ENCODE results near the gene CHST8.

Gene CHST8

DNA sequence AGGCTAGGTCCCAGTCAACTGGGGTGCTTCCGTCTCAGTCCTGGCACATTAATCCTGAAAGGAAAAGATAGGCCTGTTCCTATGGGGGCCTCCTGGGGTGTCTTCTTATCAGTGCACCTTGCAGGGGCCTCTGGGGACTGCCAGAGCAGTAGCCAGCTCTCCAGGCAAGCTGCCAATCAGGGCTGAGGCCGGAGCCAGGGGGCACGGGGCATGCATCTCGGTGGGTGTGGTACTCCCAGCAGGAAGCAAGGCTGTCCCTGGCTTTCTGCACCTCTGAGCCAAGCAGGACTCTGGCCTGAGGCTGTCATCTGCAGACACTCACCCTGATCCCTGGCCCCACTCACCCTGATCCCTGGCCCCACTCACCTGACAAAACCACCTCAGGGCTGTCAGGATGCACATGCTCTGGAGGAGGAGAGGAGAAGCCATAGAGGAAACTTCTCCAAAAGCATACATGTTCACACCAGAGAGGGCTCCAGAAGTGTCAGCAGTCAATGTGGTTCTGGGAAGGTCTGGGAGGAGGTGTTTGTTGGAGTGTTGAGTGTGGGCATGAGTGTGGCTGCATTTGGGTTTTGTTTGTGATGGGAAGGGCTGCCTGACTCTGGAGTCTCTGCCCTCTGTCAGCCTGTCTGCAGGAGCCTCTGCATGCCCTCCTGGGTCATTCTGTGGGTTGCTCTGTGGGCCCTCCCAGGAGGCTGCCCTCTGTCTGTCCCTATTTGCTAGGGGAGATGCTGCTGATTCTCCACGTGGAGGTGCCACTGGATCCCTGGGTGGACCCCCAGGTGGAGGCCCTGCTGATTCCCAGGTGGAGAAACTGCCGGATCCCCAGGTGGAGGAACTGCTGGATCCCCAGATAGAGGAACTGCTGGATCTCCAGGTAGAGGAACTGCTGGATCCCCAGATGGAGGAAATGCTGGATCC, 152.2 kb downstream of the CHST8 start:
- TF ChIP-seq, protein P1, sequence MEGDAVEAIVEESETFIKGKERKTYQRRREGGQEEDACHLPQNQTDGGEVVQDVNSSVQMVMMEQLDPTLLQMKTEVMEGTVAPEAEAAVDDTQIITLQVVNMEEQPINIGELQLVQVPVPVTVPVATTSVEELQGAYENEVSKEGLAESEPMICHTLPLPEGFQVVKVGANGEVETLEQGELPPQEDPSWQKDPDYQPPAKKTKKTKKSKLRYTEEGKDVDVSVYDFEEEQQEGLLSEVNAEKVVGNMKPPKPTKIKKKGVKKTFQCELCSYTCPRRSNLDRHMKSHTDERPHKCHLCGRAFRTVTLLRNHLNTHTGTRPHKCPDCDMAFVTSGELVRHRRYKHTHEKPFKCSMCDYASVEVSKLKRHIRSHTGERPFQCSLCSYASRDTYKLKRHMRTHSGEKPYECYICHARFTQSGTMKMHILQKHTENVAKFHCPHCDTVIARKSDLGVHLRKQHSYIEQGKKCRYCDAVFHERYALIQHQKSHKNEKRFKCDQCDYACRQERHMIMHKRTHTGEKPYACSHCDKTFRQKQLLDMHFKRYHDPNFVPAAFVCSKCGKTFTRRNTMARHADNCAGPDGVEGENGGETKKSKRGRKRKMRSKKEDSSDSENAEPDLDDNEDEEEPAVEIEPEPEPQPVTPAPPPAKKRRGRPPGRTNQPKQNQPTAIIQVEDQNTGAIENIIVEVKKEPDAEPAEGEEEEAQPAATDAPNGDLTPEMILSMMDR (conservative IDR thresholded peaks at IDR 0.05; ENCODE audit: low read length): no peak
- DNase-seq (ENCODE audit: low read depth): no peak
- no peak overlapping the region for H3K4me3 ChIP-seq (ENCODE audit: low read length)

DNA sequence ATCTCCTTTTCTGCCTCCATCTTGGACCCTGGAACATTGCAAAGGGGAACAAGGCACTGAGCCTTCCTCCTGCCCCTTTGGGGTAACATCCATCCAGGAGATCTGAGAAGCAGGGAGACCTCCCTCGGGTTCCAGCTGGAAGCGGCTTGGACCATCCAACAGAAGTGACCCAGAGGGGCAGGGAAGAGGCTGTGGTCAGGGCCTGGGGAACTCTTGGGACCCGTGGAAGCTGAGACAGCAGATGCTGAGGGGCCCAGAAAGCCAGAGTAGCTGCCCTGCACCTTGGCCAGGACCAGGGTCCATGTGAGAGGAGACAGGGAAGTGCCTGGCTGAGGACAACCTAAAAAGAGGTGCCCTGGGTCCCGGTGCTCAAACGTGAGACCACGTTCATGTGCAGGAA, 153.0 kb downstream of the CHST8 start:
- TF ChIP-seq, protein P1 (conservative IDR thresholded peaks at IDR 0.05; ENCODE audit: low read length): no peak
- DNase-seq (ENCODE audit: low read depth): no peak

DNA sequence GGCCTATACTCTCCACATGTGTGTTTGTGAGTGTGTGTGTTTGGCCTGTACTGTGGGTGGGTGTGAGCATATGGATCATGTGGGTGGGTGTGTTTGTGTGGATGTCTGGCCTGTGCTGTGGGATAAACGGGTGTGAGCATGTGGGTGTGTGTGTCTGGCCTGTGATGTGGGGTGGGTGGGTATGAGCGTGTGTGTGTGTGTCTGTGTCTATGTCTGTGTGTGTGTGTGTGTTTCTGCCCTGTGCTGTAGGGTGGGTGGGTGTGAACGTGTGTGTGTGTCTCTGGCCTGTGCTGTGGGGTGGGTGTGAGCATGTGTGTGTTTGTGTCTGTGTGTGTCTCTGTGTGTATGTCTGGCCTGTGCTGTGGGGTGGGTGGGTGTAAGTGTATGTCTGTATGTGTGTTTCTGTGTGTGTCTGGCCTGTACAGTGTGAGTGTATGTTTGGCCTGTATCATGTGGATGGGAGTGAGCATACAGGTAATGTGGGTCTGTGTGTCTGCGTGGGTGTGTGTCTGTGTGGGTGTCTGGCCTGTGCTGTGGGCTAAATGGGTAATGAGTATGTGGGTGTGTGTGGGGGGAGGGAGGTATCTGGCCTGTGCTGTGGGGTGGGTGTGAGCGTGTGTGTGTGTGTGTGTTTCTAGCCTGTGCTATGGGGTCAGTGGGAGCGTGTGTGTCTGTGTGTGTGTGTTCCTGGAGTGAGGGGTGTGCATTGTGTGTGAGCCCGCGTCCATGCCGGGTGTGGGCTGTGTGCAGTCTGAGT, 154.2 kb downstream of the CHST8 start:
- TF ChIP-seq, protein P1 (conservative IDR thresholded peaks at IDR 0.05; ENCODE audit: low read length): no peak
- DNase-seq (ENCODE audit: low read depth): no peak
- H3K4me3 ChIP-seq (ENCODE audit: low read length): no peak overlapping the region

More for the DNA sequence above, 153.0 kb downstream of the CHST8 start:
- no peak overlapping the region for H3K4me3 ChIP-seq (ENCODE audit: low read length)

DNA sequence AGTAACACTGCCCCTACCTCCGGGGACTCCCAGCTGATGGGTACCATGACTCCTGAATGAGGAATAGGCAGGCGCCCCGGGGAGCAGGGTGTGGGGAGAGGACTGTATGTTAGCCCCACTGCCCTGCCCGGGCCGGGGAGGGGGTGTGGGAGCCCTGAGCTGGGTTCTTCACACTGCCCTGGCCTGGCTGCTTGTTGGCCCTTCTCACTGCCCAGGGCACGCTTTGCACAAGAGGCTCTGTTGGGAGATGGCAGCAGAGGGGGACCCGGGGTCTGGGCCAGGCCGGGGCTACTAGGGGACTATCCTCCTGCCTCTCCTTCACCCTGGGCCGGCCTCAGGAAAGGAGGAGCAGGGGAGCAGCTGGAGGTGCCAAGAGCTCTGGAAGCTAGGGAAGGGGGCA, 155.6 kb downstream of the CHST8 start:
- H3K4me3 ChIP-seq (ENCODE audit: low read length): no peak overlapping the region
- TF ChIP-seq, protein P1 (conservative IDR thresholded peaks at IDR 0.05; ENCODE audit: low read length): no peak
- no peak for DNase-seq (ENCODE audit: low read depth)

DNA sequence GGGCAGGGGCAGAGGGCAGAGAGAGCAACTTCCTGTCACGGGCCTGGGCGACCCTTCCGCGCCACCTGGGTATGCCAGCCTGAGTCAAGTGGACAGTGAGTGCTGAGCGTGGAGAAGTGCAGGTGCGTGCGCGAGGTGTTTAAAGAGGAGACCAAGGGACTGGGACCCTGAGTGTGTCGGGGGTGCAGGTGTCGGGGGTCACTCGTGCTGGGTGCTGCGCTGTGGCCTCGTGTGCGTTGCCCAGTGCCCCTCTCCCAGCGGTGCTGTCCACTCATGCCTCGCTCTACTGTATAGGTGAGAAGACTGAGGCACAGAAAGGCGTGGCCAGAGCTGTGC, 156.0 kb downstream of the CHST8 start:
- no peak overlapping the region for H3K4me3 ChIP-seq (ENCODE audit: low read length)
- TF ChIP-seq, protein P1 (conservative IDR thresholded peaks at IDR 0.05; ENCODE audit: low read length): no peak
- DNase-seq (ENCODE audit: low read depth): no peak

DNA sequence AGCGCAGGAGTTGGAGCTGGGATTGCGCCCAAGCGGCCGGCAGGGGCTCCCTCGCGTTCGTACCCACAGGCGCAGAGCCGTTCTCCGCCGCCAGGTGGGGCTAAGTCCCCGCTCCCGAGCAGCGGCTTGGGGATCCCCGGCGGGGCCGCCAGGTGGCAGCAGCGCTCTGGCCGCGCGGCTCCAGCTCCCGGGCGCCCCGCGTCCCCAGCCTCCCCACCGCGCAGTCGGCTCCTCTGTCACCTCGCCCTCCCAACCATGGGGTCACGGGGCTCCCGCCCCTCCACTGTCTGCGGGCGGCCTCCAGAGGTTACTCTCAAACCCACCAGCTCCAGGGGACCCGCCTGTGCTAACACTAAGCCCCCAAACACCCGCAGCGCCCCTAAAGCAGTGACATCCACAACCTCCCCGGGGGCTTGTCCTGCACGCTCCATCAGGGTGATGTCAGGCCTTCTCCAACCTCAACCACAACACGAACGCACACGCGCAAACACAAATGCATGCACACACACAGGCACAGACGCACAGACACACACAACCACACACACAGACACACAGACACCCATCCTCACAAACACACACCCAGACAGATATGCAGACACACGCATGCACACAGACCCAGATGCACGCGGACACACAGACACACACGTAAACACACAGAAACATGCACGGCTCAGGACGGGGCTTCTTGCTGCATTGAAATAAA, 156.5 kb downstream of the CHST8 start:
- TF ChIP-seq, protein P1 (conservative IDR thresholded peaks at IDR 0.05; ENCODE audit: low read length): peak; percentile 92
- peak; percentile 62 for DNase-seq (ENCODE audit: low read depth)
- H3K4me3 ChIP-seq (ENCODE audit: low read length): no peak overlapping the region
